Upper lobe of left lung (tissue), 4 donors: ENCODE results near the gene TMPRSS13.

Experiments used
- CTCF ChIP-seq, 6 experiments: fragments of 450-650 bp in 4 of 6; fragments of 200-600 bp in 2 of 6; sonication (generic) in 2 of 6; IDR thresholded peaks; one replicate each; pipeline ENCODE4 v1.5.1; 2016 to 2019; ENCODE audit warnings: antibody characterized with exemption in 6 of 6
- POLR2A ChIP-seq, 4 donors: fragments of 450-650 bp; IDR thresholded peaks; one replicate each; pipeline ENCODE4 v1.5.1; 2016 to 2017; ENCODE audit warnings: antibody characterized with exemption in 4 of 4, mild to moderate bottlenecking in 2 of 4

- TF ChIP-seq CTCF (IDR thresholded peaks at IDR 0.05) (no peak), POLR2A (IDR thresholded peaks at IDR 0.05) (no peak)
Measured at GRCh38 chr11:117862753-117863152, 66.4 kb downstream of the TMPRSS13 start.
